Measurements from ENCODE around the gene CFP.

CFP gene

DNA sequence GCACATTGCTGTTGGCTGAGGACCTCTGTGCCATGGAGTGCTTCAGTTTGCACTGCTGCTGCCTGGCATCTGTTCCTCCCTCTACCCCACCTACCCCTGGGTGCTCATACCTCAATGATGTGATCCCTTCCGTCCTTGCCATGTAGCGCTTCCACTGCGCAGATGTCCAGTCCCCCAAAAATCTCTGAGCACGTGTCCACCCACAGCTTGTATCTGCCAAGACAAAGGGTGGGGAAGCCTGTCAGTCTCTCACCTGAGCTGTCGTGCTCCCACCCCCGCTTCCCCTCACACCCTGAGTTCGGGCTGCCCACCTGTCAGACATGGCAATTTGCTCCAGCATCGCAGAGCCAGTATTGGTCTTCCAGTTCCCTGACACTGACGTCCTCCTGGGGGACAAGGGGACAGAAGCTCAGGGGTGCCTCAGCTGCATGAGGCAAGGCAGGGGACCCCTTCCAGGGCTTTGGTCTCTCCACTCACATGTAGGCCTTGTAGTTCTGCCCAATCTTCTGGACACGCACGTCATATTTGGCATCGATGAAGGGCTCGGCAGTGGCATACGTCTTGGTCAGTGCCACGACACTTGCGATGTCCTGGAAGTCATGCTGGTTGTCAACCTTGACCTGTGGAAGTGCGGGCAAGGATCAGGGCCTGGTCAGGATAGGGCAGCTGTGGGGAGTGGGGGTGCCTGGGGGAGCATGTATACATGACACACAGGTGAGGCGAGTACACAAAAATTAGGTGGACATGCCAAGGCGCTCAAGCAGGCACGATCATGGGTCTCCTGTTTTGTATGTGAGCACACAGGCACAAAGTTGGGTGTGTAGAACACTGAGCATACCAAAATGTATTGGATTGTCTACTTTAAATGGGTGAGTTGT lies 53.5 kb downstream of the CFP start:
- no peaks in the 10 kb centered on the region for H3K27me3 ChIP-seq (ENCODE audit: control insufficient read depth, insufficient read depth, low read length)
- H3K9me3 ChIP-seq (ENCODE audit: control insufficient read depth, low read length) = no peaks in the 10 kb centered on the region
- no peak overlapping the region for H3K9ac ChIP-seq (ENCODE audit: low read length)
- no peak overlapping the region for H3K4me3 ChIP-seq (ENCODE audit: low read length)
- no peaks in the 10 kb centered on the region for H3K36me3 ChIP-seq (ENCODE audit: control insufficient read depth, insufficient read depth, low read length)
- peaks cover 16% of the 10 kb centered on the region for H3K4me1 ChIP-seq (ENCODE audit: control insufficient read depth, insufficient read depth, low read length)

DNA sequence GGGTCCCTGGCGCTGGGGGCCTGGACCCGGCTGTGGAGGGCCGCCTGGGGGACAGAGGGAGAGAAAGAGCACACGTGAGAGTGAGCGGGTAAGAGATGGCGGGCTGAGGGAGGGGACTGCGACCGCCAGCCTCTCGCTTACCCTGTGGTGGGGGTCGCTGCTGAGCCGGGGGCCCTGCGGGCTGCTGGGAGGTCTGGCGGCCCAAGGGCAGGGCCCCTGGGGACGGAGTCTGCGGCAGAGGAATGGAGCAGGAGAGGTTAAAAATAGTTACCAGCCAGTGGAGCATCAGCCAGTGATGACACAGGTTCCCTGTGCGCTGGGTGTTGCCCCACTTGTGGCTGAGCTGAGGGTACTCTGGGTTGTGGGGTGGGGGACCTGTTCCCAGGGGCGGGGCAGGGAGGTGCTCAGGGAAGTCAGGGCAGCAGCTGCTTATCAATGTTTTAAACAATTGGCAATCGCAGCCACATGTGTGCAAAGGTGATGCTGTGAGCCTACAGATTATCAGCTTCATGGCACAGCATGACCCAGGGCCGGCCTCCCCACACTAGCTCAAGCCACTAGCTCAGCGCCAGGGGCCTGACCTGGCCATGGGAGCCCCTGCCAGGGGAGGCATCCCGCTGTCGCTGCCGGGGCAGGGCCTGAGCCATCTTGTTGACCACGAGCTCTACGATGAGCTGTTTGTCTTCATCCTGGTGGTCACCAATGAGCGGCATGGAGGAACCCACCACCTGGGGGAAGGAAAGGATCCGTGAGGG lies 55.0 kb downstream of the CFP start:
- Histone ChIP-seq H3K9ac (ENCODE audit: low read length) (peak overlapping the region; percentile 34), H3K36me3 (ENCODE audit: control insufficient read depth, insufficient read depth, low read length) (no peaks in the 10 kb centered on the region), H3K4me3 (ENCODE audit: low read length) (no peak overlapping the region), H3K27me3 (ENCODE audit: control insufficient read depth, insufficient read depth, low read length) (no peaks in the 10 kb centered on the region), H3K9me3 (ENCODE audit: control insufficient read depth, low read length) (no peaks in the 10 kb centered on the region), H3K4me1 (ENCODE audit: control insufficient read depth, insufficient read depth, low read length) (peaks cover 16% of the 10 kb centered on the region)

DNA sequence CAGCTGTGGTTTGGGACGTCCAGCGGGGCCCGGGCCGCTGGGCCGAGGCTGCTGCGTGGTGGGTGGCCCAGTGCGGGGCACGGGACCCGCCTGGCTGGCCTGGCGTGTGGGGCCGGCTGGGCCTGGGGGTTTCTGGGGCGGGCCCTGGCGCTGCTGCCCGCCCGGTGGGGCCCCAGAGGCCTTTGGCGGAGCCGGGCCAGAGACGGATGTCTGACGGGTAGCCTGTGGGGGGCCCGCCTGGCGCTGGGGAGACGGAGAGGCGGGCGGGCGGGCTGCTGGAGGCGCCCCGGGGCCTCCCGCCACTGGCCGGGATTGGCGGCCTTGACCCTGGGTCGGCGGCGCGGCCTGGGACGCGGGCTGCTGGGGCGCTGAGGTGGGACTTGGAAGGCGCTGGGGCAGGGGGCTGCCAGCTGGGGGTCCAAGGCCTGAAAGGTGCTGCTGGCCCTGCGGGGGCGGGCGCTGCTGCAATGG lies 55.6 kb downstream of the CFP start:
- no peak overlapping the region for H3K4me3 ChIP-seq (ENCODE audit: low read length)
- H3K27me3 ChIP-seq (ENCODE audit: control insufficient read depth, insufficient read depth, low read length) = no peaks in the 10 kb centered on the region
- no peaks in the 10 kb centered on the region for H3K36me3 ChIP-seq (ENCODE audit: control insufficient read depth, insufficient read depth, low read length)
- H3K9ac ChIP-seq (ENCODE audit: low read length) = peak overlapping the region; percentile 34
- H3K4me1 ChIP-seq (ENCODE audit: control insufficient read depth, insufficient read depth, low read length) = peaks cover 16% of the 10 kb centered on the region
- no peaks in the 10 kb centered on the region for H3K9me3 ChIP-seq (ENCODE audit: control insufficient read depth, low read length)

DNA sequence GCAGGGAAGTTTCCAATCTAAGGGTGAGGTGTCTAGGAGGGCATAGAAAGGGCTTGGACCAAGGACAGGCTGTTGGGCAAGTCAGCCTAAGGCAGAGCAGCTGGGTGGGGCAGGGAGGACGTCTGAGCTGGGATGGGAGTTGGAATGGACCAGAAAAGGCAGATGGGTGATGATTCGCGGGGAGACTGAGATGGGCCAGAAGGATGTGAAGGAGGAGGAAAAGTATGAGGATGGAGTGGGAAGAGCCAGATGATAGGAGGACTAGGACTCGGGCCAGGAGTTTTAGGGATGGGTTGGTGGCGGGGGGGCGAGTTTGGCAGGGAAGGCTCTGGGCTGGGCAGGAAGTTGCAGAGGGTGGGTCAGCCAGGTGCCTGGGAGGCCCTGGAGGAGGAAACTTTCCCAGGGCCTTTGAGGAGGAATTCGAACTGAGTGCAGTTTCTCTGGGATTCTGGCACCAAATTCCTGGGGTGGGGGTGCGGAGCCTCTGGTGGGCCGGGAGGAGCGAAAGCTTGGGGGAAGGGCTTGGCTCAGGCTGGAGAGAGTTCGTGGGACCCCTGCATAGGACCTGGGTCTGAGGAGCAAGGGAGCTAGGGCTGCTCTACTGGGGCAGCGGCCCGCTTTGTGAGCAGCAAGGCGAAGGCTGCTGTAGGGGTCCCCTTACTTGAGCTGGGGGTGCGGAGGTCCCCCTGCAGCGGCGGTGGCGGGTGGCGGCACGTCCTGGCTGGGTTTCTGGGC lies 56.2 kb downstream of the CFP start:
- no peaks in the 10 kb centered on the region for H3K36me3 ChIP-seq (ENCODE audit: control insufficient read depth, insufficient read depth, low read length)
- H3K4me1 ChIP-seq (ENCODE audit: control insufficient read depth, insufficient read depth, low read length) = peaks cover 16% of the 10 kb centered on the region
- no peaks in the 10 kb centered on the region for H3K27me3 ChIP-seq (ENCODE audit: control insufficient read depth, insufficient read depth, low read length)
- H3K4me3 ChIP-seq (ENCODE audit: low read length) = no peak overlapping the region
- peak overlapping the region; percentile 34 for H3K9ac ChIP-seq (ENCODE audit: low read length)
- H3K9me3 ChIP-seq (ENCODE audit: control insufficient read depth, low read length) = no peaks in the 10 kb centered on the region
